ENCODE measurements around the gene HYAL1.
A peak's percentile ranks its signal among the peaks of the same experiment; 100 is the strongest.

The HYAL1 gene

DNA sequence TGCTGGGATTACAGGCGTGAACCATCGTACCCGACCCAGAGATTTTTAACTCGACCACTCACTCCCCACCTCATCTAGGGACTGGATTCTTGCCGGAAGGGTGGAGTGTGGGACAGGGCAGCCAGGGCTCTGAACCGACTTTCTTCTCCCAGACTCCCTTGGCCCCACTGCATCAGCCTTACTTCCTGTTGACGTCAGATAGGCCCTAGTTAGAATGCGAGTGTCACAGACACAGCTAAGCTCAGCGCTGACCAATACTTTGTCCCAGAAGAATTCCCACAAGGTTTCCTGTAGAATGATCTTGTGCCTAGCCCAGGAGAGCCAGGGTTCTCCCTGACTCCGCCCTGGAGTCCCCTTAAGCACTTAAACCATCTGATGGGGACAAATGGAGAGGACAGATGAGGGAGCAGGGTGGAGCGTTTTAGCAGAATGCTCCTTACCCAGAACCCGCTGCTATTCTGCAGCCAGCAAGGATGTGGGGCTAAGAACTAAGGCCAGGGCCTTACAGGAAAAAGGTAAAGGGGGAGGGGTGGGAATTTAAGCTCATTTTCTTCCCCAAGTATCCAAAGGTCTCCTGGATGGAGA, 30.5 kb upstream of the HYAL1 start:
- no peak for DNase-seq

DNA sequence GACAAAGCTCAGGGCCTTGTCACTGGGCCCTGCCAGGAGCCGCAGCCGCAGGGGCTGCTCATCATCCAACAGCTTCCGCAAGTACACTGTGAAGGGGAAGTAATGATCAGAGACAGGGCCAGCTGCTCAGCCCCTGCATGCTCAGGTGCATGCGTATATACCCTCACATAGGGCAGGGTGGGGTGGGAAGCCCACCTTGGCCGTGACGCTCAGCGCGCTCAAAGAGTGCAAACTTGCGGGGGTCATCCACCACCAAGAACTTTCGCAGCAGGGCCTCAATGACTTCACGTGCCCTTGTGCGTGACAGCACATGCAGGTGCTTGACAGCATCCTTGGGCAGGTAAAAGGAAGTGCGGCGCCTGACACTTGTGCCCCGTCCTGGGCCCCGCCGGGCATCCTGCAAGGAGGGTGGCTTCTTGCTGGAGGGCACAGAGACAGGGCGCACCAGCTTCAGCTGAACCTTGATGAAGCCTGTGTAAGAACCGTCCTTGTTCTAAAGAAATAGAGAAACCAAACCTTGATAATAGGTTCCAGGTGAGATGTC, 28.1 kb upstream of the HYAL1 start:
- DNase-seq: no peak

DNA sequence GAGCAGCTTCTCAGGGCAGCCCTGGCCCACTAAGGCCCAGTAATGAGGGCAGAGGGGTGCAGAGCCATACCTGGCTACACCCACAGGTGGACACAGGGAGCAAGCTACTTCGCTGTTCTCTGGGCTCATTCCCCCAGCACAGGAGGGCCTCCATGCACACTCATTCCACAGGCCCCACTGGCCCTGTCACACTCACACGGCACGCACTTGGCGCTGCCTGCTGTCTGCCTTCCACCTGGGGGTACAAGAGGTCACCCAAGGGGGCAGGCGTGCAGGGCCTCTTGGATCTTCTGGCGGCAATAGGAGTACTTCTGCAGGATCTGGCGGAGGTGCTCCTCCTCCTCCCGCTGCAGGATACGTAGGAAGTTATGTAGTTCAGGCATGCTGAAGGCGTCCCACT, 27.0 kb upstream of the HYAL1 start:
- DNase-seq: no peak

DNA sequence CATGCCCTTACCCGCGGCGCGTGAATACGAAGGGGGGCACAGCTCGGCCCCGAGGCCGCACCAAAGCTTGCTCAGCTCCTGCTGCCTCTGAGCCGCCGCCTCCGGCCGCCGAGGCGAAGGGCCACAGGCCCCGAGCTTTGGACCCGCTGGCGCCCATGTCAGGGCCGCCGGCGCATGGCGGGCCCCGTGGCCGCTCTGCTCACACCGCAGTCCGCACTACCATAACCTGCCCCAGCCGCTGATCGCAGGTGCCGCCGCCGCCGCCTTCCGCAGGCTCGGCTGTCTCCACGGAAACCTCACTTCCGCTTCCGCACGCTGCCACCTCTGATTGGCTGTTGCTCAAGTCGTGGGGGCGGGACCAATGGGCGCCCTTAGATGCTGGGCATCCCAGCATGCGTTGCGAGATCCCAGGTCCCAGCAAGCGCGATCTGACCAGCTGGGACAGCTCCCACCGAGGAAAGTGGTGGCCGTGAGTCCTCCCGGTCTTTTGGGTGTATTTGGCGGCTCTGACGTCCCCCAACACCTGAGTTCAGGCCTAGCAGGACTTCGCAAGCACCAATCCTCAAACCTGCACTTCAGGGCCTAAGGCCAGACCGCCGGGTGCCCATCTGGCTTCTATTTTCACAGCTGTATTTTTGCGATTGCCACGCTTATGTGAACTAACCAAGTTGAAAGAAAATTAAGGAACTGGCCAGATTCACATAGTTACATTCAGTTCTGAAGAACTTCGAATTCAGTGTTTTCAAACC, 24.7 kb upstream of the HYAL1 start, which contains the start of gene TUSC2:
TUSC2 (minus strand) TSS at position 281 of the 749 bp plus-strand sequence; CDS start at position 157, 124 bp downstream.
- DNase-seq: peak; percentile 95

DNA sequence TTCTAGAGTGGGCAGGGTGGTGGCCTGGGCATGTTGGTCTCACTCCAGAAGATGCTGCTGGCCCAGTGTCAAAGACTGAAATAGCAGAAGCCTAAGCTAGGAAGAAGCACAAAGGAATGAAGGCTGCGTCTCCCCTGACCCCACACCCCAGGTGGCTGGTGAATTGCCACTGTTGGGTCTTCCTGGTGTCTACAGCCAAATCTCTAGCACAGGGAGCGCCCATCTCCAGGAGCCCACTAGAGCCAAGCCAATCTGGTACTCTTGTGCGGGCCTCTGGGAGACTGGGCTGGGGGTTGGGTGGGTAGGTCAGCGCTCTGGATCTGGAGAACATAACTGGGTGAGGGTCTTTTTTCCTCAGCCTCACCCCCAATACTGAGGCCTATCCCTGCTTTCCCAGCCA, 23.8 kb upstream of the HYAL1 start:
- no peak for DNase-seq

DNA sequence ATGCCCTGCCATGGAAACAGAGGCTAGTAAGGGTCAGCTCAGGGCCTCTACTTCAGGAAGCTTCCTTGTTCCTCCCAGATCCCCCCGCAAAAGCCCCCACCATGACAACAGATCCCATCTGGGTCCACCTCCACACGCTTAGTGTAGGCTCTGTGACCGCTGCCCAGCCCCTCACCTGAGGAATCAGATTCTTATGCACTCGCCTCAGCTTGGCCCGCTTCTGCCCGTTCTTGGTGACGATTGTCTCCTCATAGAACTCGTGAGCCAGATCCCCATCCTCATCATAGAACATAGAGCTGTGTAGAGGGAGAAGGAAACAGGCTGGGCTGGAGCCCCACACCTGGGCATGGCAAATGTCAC, 22.8 kb upstream of the HYAL1 start:
- no peak for DNase-seq

DNA sequence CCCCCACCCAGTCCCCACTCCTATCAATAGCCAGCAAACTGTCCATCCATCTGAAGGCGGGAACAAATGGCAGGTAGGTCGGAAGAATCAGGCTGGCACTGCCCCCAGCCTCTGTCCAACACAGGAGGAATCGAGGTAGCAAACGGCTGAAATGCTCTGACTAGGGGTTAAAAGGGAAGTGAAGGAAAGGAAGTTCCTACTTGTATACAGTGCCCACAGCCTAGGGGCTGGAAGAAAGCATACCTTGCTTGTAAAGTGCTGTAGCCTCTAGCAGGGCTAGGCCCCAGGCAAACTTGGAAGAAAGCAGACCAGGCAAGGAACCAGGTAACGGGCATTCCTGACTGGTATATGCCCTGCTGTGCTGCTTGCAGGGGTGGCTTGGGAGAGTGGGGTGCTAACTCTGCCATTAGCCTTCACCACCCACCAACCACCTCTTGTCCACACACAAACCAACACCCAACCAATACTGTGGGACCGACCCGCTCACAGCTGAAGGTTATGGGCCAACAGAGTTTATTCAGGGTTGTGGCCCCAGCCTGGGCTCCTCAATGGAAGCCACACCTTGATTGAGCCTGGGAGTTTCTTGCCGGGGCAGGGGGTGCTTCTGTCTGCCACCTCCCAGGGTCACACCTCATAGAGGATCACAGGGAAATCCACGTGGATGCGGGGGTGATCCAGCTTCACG, 22.3 kb upstream of the HYAL1 start:
- DNase-seq: no peak

DNA sequence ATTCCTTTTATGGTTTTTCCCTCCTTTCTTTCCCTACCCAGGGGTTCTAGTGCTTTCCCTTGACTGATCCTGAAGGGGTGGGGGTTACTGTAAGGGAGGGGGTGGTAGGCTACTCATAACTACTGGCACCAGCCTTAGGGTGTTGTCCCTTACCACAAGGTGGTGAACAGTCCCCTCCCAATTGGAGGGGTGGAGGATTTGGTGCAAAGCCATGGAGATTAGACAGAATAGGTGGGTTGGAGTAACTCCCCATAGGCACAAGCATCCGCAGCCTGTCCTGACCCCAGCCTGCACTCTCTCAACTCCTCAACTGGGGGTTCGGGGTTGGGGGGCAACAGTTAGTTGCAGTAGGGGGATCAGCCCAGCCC, 21.7 kb upstream of the HYAL1 start:
- no peak for DNase-seq

DNA sequence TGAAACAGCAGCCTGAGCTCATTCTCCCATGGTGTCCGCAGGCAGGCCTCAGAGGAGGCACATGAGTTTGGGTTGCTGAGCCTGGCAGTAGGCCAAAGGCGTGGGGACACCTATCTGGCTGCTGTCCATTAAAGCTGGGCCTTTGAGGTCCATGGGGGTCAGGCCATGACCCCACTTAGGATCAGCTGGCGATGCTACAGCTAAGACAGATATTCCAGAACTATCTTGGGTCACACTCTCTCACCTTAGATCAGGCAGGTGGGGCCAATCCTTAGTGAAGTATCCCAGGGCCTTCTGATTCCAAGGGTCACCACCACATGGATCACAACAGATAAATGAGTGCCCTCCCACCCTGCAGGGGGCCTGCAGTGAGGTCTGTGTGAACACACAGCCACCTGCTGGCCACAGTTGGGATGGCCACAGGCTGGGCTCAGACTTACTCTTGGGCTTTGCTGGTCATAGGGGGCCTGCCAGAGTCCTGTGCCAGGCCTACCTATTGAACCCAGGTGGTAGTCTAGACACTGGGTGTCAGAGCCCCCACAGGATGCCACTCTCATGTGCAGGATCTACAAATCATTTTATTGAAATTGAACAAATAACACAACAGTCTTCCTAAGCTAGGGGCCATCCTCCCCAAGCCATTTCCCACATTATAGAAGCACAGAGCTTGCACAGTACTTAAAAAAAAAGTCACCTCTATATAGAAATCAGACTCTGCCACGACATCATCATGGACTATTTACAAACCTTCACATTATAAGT, 21.2 kb upstream of the HYAL1 start:
- peak; percentile 70 for DNase-seq

DNA sequence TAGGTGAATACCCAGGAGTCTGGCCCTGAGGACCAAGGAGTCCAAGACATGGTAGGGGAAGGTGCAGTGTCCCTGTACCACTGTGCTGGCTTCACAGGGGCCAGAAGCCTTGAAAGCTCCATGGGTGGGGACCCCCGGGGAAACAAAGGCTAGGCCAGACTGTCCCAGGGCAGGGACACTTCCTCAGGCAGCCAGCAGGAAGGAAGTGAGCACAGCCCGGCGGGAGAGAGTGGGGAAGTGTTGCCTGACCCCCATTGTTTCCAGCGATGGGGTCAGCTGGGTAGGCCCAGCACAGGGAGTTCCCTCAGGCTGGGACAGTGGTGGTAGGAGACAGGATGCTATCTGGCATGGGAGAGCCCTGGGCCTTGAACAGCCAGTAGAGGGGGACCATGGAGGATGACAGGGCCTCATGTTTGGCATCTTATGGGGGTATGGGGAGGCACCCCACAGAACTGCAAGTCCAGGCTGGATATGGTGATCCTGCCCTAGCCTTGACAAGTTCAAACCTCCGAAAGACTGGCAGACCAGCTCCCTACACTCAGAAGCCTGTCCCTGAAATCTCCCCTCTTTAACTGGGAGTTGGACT, 20.3 kb upstream of the HYAL1 start:
- DNase-seq: no peak

DNA sequence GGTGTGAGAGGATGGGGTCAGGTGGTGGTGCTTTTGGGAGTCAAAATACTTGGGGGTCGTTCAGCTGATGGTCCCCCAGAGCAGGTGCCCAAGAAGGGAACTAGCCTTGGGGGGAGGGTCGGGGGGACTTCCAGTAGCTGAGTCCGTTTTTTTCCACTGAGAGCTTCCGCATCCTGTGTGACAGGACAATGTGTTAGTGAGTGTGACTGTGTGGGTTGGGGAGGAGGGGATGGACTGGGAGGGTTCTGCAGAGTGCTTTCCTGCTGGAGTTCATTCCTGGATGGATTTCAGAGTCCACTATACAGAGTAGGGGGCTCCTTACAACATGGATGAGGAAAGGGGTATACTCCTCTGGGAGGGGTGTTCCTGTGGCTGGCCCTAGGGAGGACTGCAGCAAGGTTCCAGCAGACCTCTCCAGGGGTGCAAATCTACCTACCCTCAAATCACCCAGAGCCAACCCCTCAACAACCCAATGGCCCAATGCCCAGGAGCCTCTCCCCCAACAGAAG, 19.8 kb upstream of the HYAL1 start:
- no peak for DNase-seq

DNA sequence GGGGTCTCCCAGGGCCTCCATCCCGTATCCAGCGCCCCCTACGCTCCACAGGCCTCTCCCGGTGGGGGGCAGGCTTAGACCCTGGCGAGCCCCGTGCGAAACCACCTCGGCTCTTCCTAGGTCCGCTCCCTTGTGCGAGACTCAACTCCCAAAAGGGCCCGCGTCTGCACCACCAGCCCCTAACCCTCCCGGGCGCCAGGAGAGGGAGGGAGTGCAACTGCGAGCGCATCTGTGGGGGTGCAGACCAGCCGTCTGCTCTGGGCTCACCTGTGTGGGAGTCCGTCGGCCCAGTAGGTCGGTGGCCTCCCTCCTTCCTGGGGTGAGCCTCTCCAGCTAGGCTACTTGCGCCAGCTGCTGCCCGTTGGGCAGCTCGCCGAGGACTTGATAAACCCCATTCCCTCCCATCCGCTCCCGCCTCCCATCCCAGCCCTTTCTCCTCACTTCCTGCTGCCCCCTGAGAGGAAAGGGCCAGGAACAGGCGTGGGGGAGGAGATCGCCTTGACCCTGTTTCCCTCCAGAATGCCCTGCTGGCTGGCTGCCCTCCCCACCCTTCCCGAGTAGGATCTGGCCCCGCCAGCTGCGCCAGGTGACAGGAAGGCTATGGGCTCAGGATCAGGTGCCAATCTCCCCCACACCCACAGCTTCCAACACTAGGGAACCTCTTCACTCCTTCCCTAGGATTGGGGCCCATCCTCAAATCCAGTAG, 19.2 kb upstream of the HYAL1 start, which contains the start of gene HYAL2:
HYAL2 (minus strand) TSS at position 360 of the 706 bp plus-strand sequence. CDS start 2,256 bp downstream, outside the sequence.
- no peak for DNase-seq

DNA sequence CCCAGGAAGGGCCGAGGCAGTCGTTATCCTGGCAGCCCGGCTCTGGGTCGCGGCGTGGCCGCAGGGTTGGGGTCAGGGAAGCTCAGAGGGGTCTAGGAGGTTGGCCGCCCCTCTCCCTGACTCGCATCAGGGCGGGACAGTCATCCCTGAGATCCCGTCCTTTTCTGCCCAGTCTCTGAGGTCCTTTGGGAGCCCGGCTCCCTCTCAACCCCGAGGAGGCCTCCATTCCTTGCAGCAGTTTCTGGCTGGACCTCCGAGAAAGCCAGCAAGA, 18.7 kb upstream of the HYAL1 start:
- DNase-seq: no peak

DNA sequence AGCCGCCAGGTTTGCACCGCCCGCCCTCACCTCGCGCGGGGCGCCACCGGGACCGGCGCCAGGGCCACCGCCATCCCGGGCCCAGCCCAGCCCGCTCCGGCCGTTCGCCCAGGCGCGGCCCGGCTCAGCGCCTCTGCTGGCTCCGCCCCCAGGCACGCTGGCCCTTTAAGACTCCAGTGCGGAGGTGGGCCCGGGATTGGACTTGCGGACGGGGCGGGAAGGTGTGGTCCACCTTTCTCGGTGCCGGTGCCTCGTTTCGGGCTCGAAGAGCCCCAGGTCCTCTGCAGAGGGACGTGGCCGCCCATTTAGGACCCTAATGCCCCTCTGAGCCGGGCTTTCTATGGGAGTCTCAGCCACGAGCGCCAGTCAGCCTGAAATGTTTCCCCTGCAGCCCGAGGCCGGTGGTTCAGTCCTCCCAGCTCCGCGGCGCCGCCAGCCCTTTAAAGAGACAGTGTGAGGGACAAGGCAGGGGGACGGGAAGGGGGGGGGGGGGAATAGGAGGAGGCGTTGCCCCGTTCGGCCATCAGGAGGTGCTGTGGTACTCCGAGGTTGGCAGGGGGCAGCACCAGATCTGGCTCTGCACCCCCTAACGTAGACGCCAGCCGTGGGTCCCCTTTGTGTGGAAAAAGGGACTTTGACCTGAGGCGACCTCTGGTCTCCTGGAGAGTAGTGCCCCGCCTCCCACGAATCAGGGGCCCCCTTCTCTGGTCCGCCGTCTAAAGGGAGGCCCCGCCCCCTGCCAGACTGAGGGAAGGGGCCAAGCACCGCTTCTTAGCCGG, 18.2 kb upstream of the HYAL1 start:
- peak; percentile 86 for DNase-seq

DNA sequence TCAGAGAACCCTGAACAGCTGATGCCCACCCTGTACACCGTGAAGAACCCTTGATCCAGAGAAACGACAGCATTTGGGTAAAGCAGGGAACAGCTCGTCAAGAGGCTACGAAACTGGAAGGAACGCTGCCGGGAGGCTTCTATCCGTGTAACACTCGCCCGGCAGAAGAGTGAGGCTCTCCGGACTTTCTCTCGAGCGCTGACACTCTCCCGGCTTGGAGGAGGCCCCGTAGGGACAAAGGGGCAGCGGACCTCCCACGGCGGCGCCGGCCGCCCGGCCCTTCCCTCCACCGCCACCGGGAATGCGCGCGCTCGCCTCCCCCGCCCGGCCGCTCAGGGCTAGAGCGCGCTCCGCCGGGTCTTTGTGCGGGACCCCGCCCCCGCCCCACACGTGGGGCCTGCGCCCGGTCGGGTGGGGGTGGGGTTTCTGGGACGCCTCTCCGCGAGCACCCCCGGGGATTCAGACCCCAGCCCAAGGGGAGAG, 17.5 kb upstream of the HYAL1 start:
- no peak for DNase-seq

DNA sequence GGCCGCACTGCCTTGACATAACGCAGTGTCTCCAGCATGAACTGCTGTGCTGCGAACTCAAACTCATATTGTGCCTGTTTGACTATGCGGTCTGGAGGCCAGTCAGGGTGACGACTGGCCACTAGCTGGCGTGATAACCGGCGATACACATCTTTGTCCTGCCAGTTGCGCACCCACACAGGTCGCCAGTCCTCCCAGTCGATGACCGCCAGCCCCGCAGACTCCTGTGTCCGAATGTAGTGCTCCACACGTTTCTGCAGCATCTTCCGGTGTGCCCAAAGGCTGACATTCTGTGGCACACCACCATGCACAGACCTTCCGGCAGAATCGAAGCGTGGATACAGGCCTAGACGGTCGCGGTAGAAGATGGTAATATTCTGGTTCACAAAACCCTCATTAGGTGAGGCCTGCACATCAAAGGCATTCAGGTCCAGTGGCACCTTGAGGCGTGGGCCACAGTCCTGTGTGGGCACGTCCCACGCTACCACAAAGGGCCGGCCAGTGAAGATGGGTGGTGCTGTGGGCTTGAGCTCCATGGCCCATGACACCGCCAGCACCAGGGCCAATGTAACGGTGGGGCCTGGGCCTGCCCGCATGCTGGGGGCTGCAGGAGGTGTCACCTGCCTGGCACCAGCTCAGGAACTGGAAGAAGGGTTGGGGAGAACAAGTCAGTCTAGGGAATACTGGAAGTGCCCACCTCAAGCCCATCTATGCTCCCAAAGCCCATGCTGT, 16.7 kb upstream of the HYAL1 start:
- DNase-seq: no peak

DNA sequence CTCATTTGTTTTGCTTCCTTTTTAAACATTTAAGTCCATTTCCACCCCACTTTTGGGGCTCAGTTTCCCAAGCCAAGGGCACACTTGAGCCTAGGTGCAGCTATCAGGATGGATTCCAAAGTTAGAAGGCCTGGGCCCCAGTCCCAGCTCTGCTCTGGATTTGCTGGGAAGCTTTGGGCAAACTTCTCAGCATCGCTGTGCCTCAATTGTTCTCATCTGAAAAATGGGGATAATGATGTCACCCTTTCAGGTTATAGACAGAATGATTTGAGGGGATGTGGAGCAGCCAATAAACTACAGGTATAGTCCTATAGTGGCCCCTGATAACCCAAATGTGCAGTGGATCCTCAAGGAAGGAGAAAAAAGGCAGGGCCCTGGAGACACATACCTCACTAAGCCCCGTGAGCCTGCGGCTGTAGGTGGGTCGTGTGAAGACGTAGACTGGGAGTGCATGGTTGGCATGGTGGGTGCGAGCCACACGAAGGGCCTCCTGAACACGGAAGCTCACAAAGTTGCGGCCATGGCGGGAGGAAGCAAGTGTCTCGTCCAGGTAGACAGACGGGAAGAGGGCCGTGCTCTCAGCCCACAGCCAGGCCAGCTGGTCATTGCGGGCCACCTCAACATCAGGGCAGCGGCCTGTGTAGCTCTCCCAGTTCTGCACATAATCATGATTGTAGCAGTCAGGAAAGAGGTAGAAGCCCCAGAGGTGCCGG, 16.0 kb upstream of the HYAL1 start:
- DNase-seq: no peak

DNA sequence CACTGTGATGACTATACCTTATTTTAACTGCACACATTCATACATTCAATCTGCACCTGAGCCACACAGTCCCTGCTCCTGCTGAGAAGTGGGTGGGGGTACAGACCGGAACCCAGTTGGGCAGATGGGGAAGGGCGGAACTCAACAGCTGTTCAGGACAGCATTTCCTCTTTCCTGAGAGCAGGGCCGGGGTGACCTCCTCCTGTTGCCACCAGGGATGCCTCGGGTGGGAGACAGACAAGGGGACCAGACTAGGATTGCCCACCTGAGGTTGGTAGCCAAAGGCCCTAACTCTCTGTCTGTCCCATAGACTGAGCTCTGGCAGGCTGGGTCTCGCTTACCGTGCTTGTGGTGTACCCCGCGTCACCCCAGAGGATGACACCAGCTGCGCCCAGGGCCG, 15.2 kb upstream of the HYAL1 start:
- no peak for DNase-seq

DNA sequence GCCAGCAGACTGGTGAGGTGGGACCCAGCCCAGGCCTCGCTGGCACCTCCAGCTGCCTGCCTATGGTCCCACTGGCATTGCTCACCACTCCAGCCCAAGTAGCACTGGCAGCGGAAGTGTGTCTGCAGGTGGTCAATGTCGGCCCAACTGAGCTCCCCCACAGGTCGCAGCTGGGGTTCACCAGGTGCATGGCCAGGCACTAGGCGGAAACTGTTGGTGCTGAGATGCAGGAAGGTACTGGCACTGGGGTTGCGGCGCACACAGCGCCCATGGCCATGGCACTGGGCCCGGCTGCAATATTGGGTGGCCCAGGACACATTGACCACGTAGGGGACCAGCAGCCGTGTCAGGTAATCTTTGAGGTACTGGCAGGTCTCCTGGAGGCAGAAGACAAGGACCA, 14.8 kb upstream of the HYAL1 start:
- DNase-seq: no peak

DNA sequence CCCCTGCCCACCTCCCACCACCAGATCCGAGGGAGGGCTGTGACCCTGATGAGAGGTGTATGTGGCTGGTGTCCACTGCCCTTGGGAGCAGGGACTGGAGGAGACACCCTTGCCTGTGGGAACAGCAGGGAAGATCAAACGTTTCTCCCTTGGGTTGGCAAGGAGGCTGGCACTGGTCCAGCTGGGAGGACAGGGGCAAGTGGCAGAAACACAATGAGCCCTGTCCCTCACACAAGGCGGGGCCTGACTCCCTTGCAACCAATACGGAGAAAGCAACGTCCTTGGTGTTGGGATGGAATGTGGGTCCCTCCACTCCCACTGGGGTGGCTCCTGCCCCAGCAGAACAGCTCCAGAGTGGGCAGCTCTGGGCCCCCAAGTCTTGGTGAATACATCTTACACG, 13.9 kb upstream of the HYAL1 start:
- no peak for DNase-seq
